ENCODE data around the gene DNAJC17. TPM values are rescaled to one million over a fixed set of nuclear protein-coding genes. Genes with fewer than 3 reads are reported as not detected.

The DNAJC17 gene
- total RNA-seq, 1 experiment from 2014 or later, result 75.8 TPM

- peak overlapping the region; percentile 98 for H3K4me3 ChIP-seq
- no peak for DNase-seq
- H3K27me3 ChIP-seq, result no peaks in the 10 kb centered on the region
- H3K36me3 ChIP-seq, result no peaks in the 10 kb centered on the region
- no peaks in the 10 kb centered on the region for H3K9me3 ChIP-seq
Observed at GRCh38 chr15:40807888-40808461, 702 bp upstream of the DNAJC17 start.

- Histone ChIP-seq H3K9me3 (no peaks in the 10 kb centered on the region), H3K36me3 (no peaks in the 10 kb centered on the region), H3K27me3 (no peaks in the 10 kb centered on the region), H3K4me3 (peak overlapping the region; percentile 98)
- no peak for DNase-seq
Observed at GRCh38 chr15:40806672-40807027, 623 bp downstream of the DNAJC17 start.

- Histone ChIP-seq H3K36me3 (no peaks in the 10 kb centered on the region), H3K9me3 (no peaks in the 10 kb centered on the region), H3K27me3 (no peaks in the 10 kb centered on the region), H3K4me3 (no peak overlapping the region)
- DNase-seq, result no peak
Observed at GRCh38 chr15:40803688-40804087, 3.6 kb downstream of the DNAJC17 start.

GRCh38 chr15:40803076-40803475 lies 4.2 kb downstream of the DNAJC17 start:
- Histone ChIP-seq H3K27me3 (no peaks in the 10 kb centered on the region), H3K36me3 (no peaks in the 10 kb centered on the region), H3K9me3 (no peaks in the 10 kb centered on the region), H3K4me3 (no peak overlapping the region)
- no peak for DNase-seq

GRCh38 chr15:40799523-40799922 lies 7.8 kb downstream of the DNAJC17 start:
- DNase-seq, result no peak
- H3K4me3 ChIP-seq, result no peak overlapping the region
- no peaks in the 10 kb centered on the region for H3K27me3 ChIP-seq
- no peaks in the 10 kb centered on the region for H3K36me3 ChIP-seq
- no peaks in the 10 kb centered on the region for H3K9me3 ChIP-seq

GRCh38 chr15:40796512-40796911 lies 10.8 kb downstream of the DNAJC17 start:
- peaks cover 8% of the 10 kb centered on the region for H3K36me3 ChIP-seq

GRCh38 chr15:40796041-40796440 lies 11.2 kb downstream of the DNAJC17 start:
- DNase-seq, result no peak
- H3K27me3 ChIP-seq, result no peaks in the 10 kb centered on the region

More at GRCh38 chr15:40796512-40796911, 10.8 kb downstream of the DNAJC17 start:
- Histone ChIP-seq H3K9me3 (no peaks in the 10 kb centered on the region), H3K4me3 (no peak overlapping the region), H3K27me3 (no peaks in the 10 kb centered on the region)
- no peak for DNase-seq

GRCh38 chr15:40793216-40793989 lies 13.9 kb downstream of the DNAJC17 start:
- no peaks in the 10 kb centered on the region for H3K27me3 ChIP-seq
- DNase-seq, result peak; percentile 83

More at GRCh38 chr15:40796041-40796440, 11.2 kb downstream of the DNAJC17 start:
- Histone ChIP-seq H3K4me3 (no peak overlapping the region), H3K36me3 (peaks cover 13% of the 10 kb centered on the region), H3K9me3 (no peaks in the 10 kb centered on the region)

GRCh38 chr15:40792394-40792793 lies 14.9 kb downstream of the DNAJC17 start:
- no peak for DNase-seq
- no peaks in the 10 kb centered on the region for H3K27me3 ChIP-seq
- peaks cover 16% of the 10 kb centered on the region for H3K36me3 ChIP-seq
- H3K4me3 ChIP-seq, result no peak overlapping the region
- H3K9me3 ChIP-seq, result no peaks in the 10 kb centered on the region

More at GRCh38 chr15:40793216-40793989, 13.9 kb downstream of the DNAJC17 start:
- Histone ChIP-seq H3K36me3 (peaks cover 16% of the 10 kb centered on the region), H3K9me3 (no peaks in the 10 kb centered on the region), H3K4me3 (no peak overlapping the region)

GRCh38 chr15:40790718-40791117 lies 16.6 kb downstream of the DNAJC17 start:
- DNase-seq, result peak; percentile 25
- no peak overlapping the region for H3K4me3 ChIP-seq
- H3K9me3 ChIP-seq, result no peaks in the 10 kb centered on the region
- peaks cover 16% of the 10 kb centered on the region for H3K36me3 ChIP-seq
- H3K27me3 ChIP-seq, result no peaks in the 10 kb centered on the region

- H3K27me3 ChIP-seq, result no peaks in the 10 kb centered on the region
- DNase-seq, result no peak
- no peaks in the 10 kb centered on the region for H3K9me3 ChIP-seq
- no peak overlapping the region for H3K4me3 ChIP-seq
- H3K36me3 ChIP-seq, result peaks cover 16% of the 10 kb centered on the region
Observed at GRCh38 chr15:40789999-40790398, 17.3 kb downstream of the DNAJC17 start.

- Histone ChIP-seq H3K36me3 (peaks cover 16% of the 10 kb centered on the region), H3K27me3 (no peaks in the 10 kb centered on the region), H3K4me3 (no peak overlapping the region), H3K9me3 (no peaks in the 10 kb centered on the region)
- no peak for DNase-seq
Observed at GRCh38 chr15:40789119-40789518, 18.2 kb downstream of the DNAJC17 start.

- no peaks in the 10 kb centered on the region for H3K27me3 ChIP-seq
- no peak for DNase-seq
- H3K9me3 ChIP-seq, result no peaks in the 10 kb centered on the region
- H3K4me3 ChIP-seq, result no peak overlapping the region
- peaks cover 16% of the 10 kb centered on the region for H3K36me3 ChIP-seq
Observed at GRCh38 chr15:40787991-40788390, 19.3 kb downstream of the DNAJC17 start.

GRCh38 chr15:40787344-40787841 lies 19.9 kb downstream of the DNAJC17 start:
- no peaks in the 10 kb centered on the region for H3K27me3 ChIP-seq
- no peak overlapping the region for H3K4me3 ChIP-seq
- no peaks in the 10 kb centered on the region for H3K9me3 ChIP-seq
- peaks cover 14% of the 10 kb centered on the region for H3K36me3 ChIP-seq
- peak; percentile 54 for DNase-seq

GRCh38 chr15:40785814-40786213 lies 21.5 kb downstream of the DNAJC17 start:
- Histone ChIP-seq H3K4me3 (no peak overlapping the region), H3K9me3 (no peaks in the 10 kb centered on the region), H3K27me3 (no peaks in the 10 kb centered on the region), H3K36me3 (peaks cover 2% of the 10 kb centered on the region)
- no peak for DNase-seq

GRCh38 chr15:40785164-40785563 lies 22.1 kb downstream of the DNAJC17 start:
- Histone ChIP-seq H3K4me3 (no peak overlapping the region), H3K9me3 (no peaks in the 10 kb centered on the region), H3K27me3 (no peaks in the 10 kb centered on the region), H3K36me3 (no peaks in the 10 kb centered on the region; the same call in 1 of the 2 replicates)
- DNase-seq, result no peak

GRCh38 chr15:40782609-40783227 lies 24.6 kb downstream of the DNAJC17 start:
- no peak overlapping the region for H3K4me3 ChIP-seq

More at GRCh38 chr15:40782609-40783227, 24.6 kb downstream of the DNAJC17 start:
- Histone ChIP-seq H3K9me3 (no peaks in the 10 kb centered on the region), H3K27me3 (no peaks in the 10 kb centered on the region), H3K36me3 (peaks cover 11% of the 10 kb centered on the region)
- DNase-seq, result peak; percentile 25
